ENCODE data around the gene PPP1CC.

Gene PPP1CC

GRCh38 chr12:110704750-110705149 is 37.9 kb downstream of the PPP1CC start:
- in situ Hi-C loops (cut with HindIII; ENCODE audit: low pct_unique_long_range_greater_than_20kb, low sequenced_read_pairs): no loop called here
- DNase-seq (ENCODE audit: low read depth in 1 of 2, low spot score in 1 of 2): peak; percentile 70 to 78
- TF ChIP-seq JUND (IDR thresholded peaks at IDR 0.05; ENCODE audit: low read depth): no peak

GRCh38 chr12:110704231-110704630 is 38.5 kb downstream of the PPP1CC start:
- in situ Hi-C loops (cut with HindIII; ENCODE audit: low pct_unique_long_range_greater_than_20kb, low sequenced_read_pairs): no loop called here
- DNase-seq (ENCODE audit: low read depth in 1 of 2, low spot score in 1 of 2): no peak
- TF ChIP-seq JUND (IDR thresholded peaks at IDR 0.05; ENCODE audit: low read depth): no peak

- TF ChIP-seq JUND (IDR thresholded peaks at IDR 0.05; ENCODE audit: low read depth): no peak
- in situ Hi-C loops (cut with HindIII; ENCODE audit: low pct_unique_long_range_greater_than_20kb, low sequenced_read_pairs): no loop called here
- DNase-seq (ENCODE audit: low read depth in 1 of 2, low spot score in 1 of 2): no peak
Observed at GRCh38 chr12:110702081-110702480, 40.6 kb downstream of the PPP1CC start.

- TF ChIP-seq JUND (IDR thresholded peaks at IDR 0.05; ENCODE audit: low read depth): no peak
- DNase-seq (ENCODE audit: low read depth in 1 of 2, low spot score in 1 of 2): no peak
- in situ Hi-C loops (cut with HindIII; ENCODE audit: low pct_unique_long_range_greater_than_20kb, low sequenced_read_pairs): no loop called here
Observed at GRCh38 chr12:110699591-110700445, 42.9 kb downstream of the PPP1CC start.

GRCh38 chr12:110698171-110698902 is 44.4 kb downstream of the PPP1CC start:
- in situ Hi-C loops (cut with HindIII; ENCODE audit: low pct_unique_long_range_greater_than_20kb, low sequenced_read_pairs): no loop called here
- no peak for TF ChIP-seq JUND (IDR thresholded peaks at IDR 0.05; ENCODE audit: low read depth)
- DNase-seq (ENCODE audit: low read depth in 1 of 2, low spot score in 1 of 2): peak; percentile 73 to 95

GRCh38 chr12:110697236-110697635 is 45.5 kb downstream of the PPP1CC start:
- no peak for DNase-seq (ENCODE audit: low read depth in 1 of 2, low spot score in 1 of 2)
- in situ Hi-C loops (cut with HindIII; ENCODE audit: low pct_unique_long_range_greater_than_20kb, low sequenced_read_pairs): no loop called here
- no peak for TF ChIP-seq JUND (IDR thresholded peaks at IDR 0.05; ENCODE audit: low read depth)

GRCh38 chr12:110696283-110696682 is 46.4 kb downstream of the PPP1CC start:
- no peak for DNase-seq (ENCODE audit: low read depth in 1 of 2, low spot score in 1 of 2)
- in situ Hi-C loops (cut with HindIII; ENCODE audit: low pct_unique_long_range_greater_than_20kb, low sequenced_read_pairs): no loop called here
- TF ChIP-seq JUND (IDR thresholded peaks at IDR 0.05; ENCODE audit: low read depth): no peak

- DNase-seq (ENCODE audit: low read depth in 1 of 2, low spot score in 1 of 2): no peak
- in situ Hi-C loops (cut with HindIII; ENCODE audit: low pct_unique_long_range_greater_than_20kb, low sequenced_read_pairs): no loop called here
- TF ChIP-seq JUND (IDR thresholded peaks at IDR 0.05; ENCODE audit: low read depth): no peak
Observed at GRCh38 chr12:110694330-110694901, 48.3 kb downstream of the PPP1CC start.

- no peak for TF ChIP-seq JUND (IDR thresholded peaks at IDR 0.05; ENCODE audit: low read depth)
- in situ Hi-C loops (cut with HindIII; ENCODE audit: low pct_unique_long_range_greater_than_20kb, low sequenced_read_pairs): no loop called here
- no peak for DNase-seq (ENCODE audit: low read depth in 1 of 2, low spot score in 1 of 2)
Observed at GRCh38 chr12:110693731-110694130, 49.0 kb downstream of the PPP1CC start.

- no peak for TF ChIP-seq JUND (IDR thresholded peaks at IDR 0.05; ENCODE audit: low read depth)
- DNase-seq (ENCODE audit: low read depth in 1 of 2, low spot score in 1 of 2): no peak
- in situ Hi-C loops (cut with HindIII; ENCODE audit: low pct_unique_long_range_greater_than_20kb, low sequenced_read_pairs): no loop called here
Observed at GRCh38 chr12:110690127-110690430, 52.6 kb downstream of the PPP1CC start.

- in situ Hi-C loops (cut with HindIII; ENCODE audit: low pct_unique_long_range_greater_than_20kb, low sequenced_read_pairs): no loop called here
- no peak for DNase-seq (ENCODE audit: low read depth in 1 of 2, low spot score in 1 of 2)
- no peak for TF ChIP-seq JUND (IDR thresholded peaks at IDR 0.05; ENCODE audit: low read depth)
Observed at GRCh38 chr12:110689281-110690126, 53.2 kb downstream of the PPP1CC start.

Measured in T47D (cell line).